ENCODE data around the gene NUP43.
A peak's percentile ranks its signal among the peaks of the same experiment; 100 is the strongest.
"Not testable (repeated sequence)": the region's sequence is repeated elsewhere in the genome, so short reads cannot be mapped to it uniquely, and the experiment has no call there.

Gene NUP43

GRCh38 chr6:149749082-149749593 is 2.8 kb upstream of the NUP43 start:
- not testable (repeated sequence) for DNase-seq

GRCh38 chr6:149745252-149745651 is 1.1 kb downstream of the NUP43 start:
- DNase-seq, result not testable (repeated sequence)

- no peak for DNase-seq
Measured at GRCh38 chr6:149734915-149735314, 11.4 kb downstream of the NUP43 start.

- DNase-seq, result no peak
Measured at GRCh38 chr6:149733089-149733720, 13.1 kb downstream of the NUP43 start.

GRCh38 chr6:149729824-149730223 is 16.5 kb downstream of the NUP43 start:
- DNase-seq, result no peak

GRCh38 chr6:149728499-149729234 is 17.7 kb downstream of the NUP43 start:
- no peak for DNase-seq

- DNase-seq, result no peak
Measured at GRCh38 chr6:149727793-149728498, 18.4 kb downstream of the NUP43 start.

- DNase-seq, result no peak
Measured at GRCh38 chr6:149725785-149726184, 20.5 kb downstream of the NUP43 start.

- peak; percentile 74 for DNase-seq
Measured at GRCh38 chr6:149723771-149724417, 22.4 kb downstream of the NUP43 start.

- no peak for DNase-seq
Measured at GRCh38 chr6:149723262-149723661, 23.1 kb downstream of the NUP43 start.

GRCh38 chr6:149719531-149719930 is 26.8 kb downstream of the NUP43 start:
- no peak for DNase-seq

- peak; percentile 88 for DNase-seq
Measured at GRCh38 chr6:149717588-149718458, 28.5 kb downstream of the NUP43 start, which contains the start of gene LATS1. Gene LATS1, minus strand, starts transcription at chr6:149718101. Its CDS starts 15,975 bp downstream, at chr6:149702126.

- DNase-seq, result no peak
Measured at GRCh38 chr6:149717255-149717587, 29.1 kb downstream of the NUP43 start.

GRCh38 chr6:149716181-149716963 is 30.0 kb downstream of the NUP43 start:
- DNase-seq, result no peak

GRCh38 chr6:149714442-149714841 is 31.9 kb downstream of the NUP43 start:
- no peak for DNase-seq

GRCh38 chr6:149711711-149712110 is 34.6 kb downstream of the NUP43 start:
- no peak for DNase-seq

- peak; percentile 34 for DNase-seq
Measured at GRCh38 chr6:149701714-149702113, 44.6 kb downstream of the NUP43 start.

- no peak for DNase-seq
Measured at GRCh38 chr6:149699150-149699549, 47.2 kb downstream of the NUP43 start.

- DNase-seq, result no peak
Measured at GRCh38 chr6:149698175-149698574, 48.2 kb downstream of the NUP43 start.

GRCh38 chr6:149696901-149697300 is 49.4 kb downstream of the NUP43 start:
- peak; percentile 87 for DNase-seq

GRCh38 chr6:149694921-149695320 is 51.4 kb downstream of the NUP43 start:
- DNase-seq, result no peak
